TTC549 (cell line): ENCODE results near the gene TMPRSS6.
"Not testable (repeated sequence)": the region's sequence is repeated elsewhere in the genome, so short reads cannot be mapped to it uniquely, and the experiment has no call there.

ENCODE experiments used
- FAIRE-seq: peaks from 2 replicates; lab custom pipeline; 2012; peaks lifted over from hg19 to GRCh38; lab: Jason Lieb, UNC

The TMPRSS6 gene

DNA sequence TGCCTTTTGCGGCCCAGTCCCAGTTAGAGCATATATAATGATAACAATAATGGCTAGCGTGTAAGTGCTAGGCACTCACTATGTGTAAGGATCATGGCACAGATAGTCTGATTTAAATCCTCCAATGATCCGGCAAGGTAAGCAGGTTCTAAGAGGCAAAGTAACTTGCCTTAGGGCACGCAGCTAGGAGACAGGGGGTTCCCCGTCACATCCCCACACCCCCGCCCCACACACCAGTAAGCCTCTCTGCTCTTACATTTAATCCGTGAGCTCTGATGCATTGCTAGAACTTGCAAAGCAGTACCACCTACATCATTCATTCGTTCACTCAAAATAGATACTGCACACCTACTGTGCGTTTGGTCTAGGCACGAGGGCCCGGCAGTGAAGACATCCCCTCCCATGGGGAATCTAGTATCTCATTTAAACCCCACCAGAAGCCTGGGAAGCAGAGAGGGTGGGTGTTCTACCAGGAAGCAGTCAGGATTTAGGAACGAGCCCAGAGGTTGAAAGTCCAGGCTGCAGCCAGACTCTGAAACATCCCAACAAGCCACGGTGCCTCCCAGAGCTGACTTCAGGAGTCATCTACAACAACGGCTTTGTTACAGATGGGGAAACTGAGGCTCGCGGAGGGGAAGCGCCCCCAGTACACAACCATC is 20.6 kb downstream of the TMPRSS6 start:
- no peak for FAIRE-seq

DNA sequence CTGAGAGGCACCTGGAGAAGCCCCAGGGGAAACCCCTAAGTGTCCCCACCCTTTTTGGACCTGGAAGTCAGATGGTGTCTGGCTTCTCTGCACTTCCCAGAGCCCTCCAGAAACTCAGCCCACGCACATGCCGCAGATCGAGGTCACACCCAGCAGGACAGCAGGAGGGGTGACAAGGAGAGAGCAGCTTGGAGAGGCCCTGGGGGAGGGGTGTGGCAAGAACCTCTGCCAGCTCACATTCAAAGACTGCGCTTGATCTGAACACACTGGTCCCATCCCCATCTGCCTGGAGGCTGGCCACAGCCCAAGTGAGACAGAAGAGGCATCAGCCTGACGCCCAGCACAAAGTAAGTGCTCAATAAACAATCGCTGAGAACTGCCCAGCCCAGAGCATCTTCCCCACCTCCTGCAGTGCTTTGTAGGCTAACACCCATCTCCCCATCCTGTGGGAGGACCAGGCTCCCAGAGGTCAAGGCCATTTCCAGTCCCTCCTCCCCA is 21.4 kb downstream of the TMPRSS6 start:
- FAIRE-seq, result no peak

DNA sequence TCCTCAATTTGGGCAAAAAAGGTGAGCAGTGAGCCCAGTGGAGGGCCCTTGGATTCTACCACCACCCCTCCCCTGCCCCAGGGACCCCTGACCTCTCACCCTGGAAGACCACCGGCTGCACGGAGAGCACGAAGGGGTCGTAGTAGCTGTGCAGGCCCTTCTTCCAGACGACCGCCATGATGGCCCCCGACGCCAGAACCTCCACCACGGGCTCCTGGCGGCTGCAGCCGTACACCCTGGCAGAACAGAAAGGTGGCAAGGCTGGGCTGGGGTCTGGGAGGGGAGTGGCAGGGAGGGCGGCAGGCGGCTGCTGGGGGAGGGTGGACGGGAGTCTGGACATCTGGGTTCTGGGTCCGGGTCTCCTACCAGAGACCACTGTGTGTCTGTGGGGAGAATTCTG is 23.3 kb downstream of the TMPRSS6 start:
- FAIRE-seq, result no peak

DNA sequence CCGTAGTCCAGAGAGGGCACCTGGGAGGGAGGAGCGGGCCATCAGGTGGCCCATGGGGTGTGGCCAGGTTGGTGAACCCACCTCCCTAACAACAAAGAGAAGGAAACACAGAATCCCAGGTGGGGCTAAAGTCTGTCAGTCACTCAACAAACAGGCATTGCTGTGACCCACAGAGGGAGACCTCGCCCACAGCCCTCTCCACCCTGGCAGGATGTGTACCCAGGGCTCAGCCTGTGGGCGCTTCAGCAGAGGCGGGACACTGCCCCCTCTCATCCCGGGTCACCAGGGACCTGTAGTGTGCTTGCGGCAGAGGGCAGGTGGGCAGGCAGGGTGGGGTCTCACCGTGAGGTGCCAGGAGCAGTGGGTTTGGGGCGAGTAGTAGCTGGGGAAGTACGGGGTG is 25.1 kb downstream of the TMPRSS6 start:
- FAIRE-seq, result no peak

DNA sequence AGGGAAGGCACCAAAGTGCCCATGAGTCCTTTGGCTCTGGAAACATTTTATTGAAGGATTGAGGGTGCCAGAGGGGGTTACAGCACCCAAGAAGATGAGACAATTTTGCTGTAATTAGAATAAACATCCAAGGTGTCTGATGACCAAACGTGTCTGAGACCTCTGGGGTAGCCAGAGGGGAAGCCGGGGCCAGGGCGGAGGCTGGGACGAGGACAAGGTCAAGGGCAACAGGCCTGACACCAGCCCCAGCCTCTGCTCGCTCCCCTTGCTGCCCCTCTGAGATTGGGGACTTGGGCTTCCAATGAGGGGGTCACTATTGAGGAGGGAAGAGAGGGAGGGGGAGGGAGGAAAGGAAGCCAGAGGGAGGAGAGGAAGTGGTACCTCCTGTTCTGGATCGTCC is 25.6 kb downstream of the TMPRSS6 start:
- no peak for FAIRE-seq

DNA sequence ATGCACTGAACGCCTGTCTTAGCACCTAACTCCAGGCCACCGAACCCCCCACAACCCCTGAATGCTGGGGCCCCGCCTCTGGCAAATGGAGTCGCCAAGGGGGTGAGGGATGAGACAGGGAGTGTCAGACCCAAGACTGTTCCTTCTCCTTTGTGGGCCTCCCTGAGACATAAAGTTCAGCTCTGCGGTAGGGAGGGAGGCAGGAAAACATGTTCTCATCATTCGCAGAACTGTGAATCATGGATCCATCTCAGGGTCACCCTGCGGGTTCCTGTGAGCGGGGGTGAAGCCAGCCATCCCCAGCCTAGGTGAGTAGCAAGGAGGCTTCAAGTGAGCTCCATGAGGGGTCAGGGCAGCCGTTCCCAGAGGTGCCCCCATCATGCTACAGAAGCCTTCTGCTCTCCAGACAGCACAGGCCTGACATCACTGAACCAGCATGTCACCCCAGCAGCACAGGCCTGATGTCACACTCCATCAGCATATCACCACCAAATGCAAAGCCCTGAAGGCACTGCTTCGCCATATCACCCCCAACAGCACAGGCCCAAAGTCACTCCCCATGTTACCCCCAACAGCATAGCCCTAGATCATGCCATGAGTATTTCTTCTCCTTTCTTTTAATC is 27.2 kb downstream of the TMPRSS6 start:
- FAIRE-seq, result no peak

DNA sequence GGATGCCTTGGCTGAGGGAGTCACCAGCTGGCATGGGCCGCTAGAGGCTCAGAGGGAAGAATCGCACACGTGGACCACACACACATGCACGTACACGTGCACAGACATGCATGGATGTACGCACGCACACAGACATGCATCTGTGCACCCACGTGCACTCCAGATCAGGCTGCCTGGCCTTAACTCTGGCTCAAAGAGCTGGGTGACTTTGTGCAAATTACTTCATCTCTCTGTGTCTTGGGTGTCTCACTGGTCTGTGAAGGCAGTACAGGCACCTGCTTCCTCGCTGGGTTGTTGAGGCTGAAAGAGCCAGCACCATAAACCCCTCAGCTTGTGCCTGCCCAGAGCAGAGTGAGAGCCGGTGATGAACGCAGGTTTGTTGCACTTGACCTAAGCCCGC is 28.7 kb downstream of the TMPRSS6 start:
- FAIRE-seq, result no peak

DNA sequence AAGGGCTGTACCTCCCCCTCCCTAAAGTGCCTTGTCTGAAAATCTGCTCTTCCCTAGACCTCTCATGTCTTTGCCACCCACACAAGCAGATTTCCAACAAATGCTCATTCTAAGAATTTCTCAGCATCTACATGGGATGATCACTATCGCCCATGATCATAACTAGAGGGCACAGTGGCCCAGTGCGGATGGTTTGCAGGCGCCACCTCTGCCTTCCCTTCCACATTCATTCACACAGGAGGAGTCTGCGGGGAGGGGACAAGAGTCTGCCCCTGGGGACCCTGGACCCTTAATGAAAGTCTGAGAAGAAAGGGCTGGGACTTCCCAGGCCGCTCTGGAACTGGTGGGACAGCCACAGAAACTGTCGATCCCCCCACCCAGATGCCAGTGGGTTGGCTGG is 29.1 kb downstream of the TMPRSS6 start:
- FAIRE-seq, result no peak

DNA sequence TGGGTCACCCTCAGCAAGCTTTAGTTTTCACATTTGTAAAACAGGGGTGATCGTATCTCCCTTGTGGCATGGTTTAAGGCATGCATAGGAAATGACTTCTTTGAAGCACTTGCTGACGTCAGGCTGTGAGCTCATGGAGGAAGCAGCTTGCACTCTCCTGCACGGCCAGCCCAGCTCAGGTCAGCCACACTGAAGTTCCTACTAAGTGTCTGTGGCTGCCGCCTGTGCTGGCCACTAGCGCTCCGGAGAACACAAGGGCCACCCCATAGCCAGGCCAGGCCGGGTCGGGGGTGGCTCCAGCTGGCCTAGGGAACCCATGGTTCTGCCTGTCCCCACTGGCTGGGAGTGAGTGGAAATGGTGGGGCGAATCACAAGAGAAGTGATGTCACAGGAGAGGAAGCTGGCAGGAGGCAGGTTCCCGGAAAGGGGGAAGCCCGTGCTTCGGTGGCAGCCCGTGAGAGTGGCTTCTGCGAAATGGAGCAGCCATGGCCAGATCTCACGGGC is 29.8 kb downstream of the TMPRSS6 start:
- no peak for FAIRE-seq

DNA sequence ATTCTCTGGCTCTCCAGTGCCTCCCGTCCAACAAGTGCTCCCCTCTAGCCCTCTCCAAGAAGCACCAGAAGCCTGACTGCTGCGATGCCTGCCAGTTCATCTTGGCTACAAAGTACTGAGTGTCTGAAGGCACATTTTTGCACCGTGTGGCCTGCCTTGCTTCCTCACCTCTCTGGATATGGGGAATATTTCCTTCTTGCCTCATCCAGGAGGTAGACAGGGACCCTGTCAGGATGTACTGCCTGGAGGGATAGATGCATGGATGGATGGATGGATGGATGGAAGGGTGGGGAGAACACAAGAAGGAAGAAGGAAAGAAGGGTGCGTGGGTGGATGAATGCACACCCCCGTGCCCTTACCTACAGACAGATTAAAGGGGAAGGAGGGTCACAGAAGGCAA is 30.4 kb downstream of the TMPRSS6 start:
- FAIRE-seq, result no peak

DNA sequence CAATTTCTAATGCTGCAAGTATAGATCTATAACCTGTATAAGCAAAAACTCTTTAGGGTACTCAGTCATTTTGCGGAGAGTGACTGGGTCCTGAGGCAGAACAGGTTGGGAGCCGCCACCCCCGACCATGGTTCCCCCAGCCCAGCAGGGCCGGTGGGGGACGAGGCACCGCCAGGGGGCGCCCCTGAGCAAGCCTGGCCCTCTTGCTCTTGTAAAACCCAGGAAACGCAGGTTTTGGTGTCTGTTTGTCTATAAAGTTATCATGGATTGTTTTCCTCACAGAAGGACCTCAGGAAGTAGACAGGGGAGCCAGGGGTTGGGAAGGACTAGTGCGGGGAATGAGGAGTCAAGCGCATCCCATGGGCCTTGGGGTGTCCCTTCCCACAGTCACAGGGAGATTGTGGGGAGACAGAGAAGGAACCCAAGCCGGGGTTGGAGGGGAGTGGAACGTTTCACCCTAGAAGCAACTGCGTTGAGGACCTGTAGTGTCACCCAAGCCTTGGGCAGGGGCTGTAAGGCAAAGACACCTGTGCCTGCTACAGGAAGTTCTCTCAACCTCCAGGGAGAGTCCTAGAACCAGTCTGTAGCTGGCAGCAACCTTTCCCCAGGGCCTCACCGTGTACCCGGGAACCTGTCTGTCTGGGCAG is 31.6 kb downstream of the TMPRSS6 start:
- no peak for FAIRE-seq

DNA sequence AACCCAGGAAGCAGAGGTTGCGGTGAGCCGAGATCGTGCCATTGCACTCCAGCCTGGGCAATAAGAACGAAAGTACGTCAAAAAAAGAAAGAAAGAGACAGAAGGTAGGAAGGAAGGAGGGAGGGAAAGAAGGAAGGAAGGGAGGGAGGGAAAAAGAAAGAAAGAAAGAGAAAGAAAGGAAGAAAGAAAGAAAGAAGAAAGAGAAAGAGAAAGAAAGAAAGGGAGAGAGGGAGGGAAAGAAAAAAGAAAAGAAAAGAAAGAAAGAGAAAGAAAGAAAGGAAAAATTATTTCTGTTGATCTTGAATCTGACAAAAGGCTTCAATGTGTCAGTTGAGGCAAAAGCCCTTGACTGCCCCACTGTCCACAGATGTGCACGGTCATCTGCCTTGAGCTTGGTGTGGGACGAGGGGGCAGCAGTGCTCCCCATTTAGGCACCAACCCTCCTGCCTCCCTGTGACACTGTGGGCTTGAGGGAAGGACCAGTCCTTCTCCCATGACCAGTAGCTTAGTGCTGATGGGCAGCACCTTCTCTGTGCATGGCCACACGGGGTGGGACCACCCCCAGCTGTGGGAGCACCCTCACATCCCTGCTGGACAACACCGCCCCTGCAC is 33.6 kb downstream of the TMPRSS6 start:
- FAIRE-seq, result no peak

DNA sequence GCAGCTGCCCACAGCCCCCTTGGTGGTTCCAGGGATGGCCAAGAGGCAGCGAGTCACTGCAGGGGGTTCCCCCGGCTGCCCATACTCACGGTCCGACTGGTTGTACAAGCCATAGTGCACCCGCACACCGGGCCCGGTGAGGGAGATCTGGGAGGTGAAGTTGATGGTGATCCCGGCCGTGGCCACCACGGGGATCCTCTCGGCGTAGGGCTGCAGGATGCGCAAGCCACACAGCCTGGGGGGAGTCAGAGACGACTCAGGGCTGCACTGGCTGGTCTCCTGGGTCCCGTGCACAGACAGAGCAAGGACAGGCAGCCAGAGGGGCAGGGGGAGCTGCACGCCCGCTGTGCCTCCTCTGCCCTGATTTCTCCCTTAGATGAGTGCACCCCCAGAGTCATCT is 34.5 kb downstream of the TMPRSS6 start:
- no peak for FAIRE-seq

DNA sequence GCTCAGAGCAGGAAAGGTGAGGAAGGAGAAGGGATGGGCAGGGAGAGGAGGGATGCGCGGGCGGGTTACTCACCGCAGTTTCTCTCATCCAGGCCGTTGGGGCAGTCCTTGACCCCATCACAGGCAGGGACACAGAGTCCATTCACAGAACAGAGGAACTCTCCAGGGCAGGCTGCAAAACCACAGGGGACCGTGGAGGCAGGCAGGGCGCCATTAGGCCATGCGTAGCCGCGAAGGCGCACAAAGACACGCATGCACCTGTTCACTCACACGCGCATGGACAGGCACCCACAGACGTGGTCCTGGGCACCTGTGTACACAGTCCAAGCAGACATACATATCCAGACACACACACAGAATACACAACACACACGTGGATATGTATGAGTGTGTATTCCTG is 35.0 kb downstream of the TMPRSS6 start:
- FAIRE-seq, result no peak

DNA sequence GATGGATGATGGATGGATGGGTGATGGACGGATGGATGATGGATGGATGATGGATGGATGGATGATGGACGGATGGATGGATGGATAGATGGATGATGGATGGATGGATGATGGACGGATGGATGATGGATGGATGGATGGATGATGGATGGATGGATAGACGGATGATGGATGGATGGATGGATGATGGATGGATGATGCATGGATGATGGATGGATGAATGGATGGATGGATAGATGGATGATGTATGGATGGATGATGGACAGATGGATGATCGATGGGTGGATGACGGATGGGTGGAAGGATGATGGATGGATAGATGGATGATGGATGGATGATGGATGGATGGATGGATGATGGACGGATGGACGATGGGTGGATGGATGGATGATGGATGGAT is 36.8 kb downstream of the TMPRSS6 start:
- FAIRE-seq, result no peak

DNA sequence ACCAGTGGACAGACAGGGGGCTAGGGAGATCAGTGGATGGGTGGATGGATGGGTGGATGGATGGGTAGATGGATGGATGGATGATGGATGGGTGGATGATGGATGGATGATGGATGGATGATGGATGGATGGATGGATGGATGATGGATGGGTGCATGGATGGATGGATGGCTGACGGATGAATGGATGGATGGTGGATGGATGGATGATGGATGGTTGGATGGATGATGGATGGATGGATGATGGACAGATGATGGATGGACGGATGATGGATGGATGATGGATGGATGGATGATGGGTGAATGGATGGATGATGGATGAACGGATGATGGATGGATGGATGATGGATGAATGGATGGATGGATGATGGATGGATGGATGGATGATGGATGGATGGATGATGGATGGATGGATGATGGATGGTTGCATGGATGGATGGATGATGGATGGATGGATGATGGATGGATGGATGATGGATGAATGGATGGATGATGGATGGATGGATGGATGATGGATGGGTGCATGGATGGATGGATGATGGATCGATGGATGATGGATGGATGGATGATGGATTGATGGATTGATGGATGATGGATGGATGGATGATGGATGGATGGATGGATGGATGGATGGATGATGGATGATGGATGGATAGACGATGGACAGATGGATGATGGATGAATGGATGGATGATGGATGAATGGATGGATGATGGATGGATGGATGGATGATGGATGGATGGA is 37.5 kb downstream of the TMPRSS6 start:
- FAIRE-seq, result not testable (repeated sequence)

DNA sequence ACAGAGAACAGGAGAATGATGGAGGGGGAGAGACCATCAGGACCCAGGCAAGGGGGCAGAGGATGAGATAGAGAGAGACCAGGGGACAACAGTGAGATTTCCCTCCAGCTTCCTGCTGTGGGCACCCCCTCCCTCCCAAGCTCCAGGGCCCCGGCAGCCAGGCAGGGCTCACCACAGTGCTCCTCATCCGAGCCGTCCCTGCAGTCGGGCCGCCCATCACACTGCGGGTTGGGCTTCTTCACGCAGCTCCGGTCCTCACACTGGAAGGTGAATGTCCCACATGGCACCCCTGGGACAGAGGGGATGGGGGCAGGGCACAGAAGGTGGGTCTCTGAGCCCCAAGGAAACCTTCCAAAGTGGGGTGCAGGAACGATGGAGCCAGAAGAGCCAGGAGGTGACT is 38.8 kb downstream of the TMPRSS6 start:
- no peak for FAIRE-seq

DNA sequence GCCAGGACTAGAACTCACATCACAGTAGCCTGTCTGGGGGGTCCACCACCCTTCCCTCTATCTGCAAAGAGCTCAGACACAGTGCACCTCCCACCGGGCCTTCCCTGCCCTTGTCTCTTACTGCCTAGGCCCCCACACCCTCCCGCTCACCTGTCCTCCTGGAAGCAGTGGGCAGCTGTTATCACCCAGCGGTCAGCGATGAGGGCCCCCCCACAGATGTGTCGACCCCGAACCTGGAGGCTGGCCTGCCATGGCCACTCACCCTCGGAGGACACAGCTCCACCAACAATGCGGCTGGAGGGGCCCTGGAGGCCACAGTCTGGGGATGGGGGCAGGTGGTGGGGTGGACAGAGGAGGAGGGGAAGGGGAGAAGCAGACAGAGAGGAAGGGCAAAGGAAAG is 39.2 kb downstream of the TMPRSS6 start:
- FAIRE-seq, result no peak

DNA sequence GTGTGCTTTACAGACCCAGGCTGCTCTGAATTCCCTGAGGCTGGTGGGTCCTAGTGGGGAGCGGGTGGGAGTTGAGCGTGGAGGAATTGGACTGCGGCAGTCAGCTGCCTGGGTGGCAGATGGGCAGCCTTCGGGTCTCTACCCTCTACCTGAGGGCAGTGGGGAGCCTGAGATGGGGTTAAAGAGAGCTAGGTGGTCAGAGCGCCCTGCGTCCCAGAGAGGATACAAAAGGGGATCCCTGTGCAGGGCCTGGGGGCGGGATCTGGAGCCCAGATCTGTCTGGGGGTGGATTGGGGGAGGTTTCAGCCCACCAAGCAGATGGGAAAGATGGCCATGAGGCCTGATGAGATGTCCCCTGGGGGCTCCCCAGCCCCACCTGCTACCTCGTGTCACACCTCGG is 39.8 kb downstream of the TMPRSS6 start:
- no peak for FAIRE-seq

DNA sequence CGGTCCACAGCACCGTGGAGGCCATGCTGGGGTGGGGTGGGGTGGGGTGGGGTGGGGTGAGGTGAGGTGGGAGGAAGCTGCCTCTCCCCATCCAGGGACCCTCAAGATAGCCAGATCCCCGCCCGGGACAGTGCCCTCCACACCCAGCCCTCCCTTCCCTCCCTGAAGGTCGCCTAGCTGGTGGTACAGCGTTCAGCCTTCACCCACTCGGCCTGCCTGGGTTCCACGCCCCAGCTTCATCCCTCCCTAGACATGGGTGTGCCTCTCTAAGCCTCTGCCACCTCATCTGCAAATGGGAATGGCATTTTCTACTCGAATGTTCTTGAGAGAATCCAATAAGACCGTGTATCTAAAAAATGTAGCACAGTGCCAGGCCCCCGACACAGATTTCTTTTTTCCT is 40.2 kb downstream of the TMPRSS6 start:
- no peak for FAIRE-seq

DNA sequence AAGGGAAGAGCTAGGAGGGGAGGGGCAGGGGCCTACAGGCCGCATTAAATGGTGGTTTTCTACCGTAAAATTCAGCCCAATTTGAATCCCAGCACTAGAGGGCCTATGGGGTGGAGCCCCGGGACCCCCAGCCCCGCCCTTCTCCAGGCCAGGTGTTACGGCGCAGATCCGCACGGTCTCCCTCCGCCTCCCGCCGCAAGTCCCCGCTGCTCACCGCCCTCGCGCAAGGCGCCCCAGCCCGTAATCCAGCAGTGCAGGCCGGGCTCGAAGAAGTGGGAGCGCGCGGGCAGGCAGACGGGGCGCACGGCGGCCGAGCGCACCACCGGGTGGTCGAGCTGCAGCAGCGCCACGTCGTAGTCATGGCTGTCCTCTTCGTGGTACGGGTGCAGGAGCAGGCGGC is 40.7 kb downstream of the TMPRSS6 start:
- FAIRE-seq, result no peak

DNA sequence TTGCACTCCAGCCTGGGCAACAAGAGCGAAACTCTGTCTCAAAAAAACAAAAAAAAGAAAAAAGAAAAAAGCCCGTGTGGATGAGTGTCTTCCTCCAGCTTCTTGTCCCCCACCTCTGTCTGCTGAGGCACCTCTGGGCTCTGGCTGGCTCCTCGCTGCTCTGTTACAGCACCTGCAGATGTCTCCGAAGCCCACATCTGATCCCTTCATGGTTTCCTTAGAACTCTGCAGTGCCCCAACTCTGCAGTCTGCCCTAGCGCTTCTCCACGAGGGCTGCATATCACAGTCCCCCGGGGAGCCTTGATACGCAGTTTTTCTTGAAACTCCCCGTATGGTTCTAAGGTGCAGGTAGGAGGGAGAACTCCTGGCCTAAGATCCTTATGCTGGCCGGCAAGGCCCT is 42.1 kb downstream of the TMPRSS6 start:
- FAIRE-seq, result no peak
